Skeletal muscle satellite cell (primary cell): ENCODE data around the gene APCDD1. TPM values are rescaled to one million over a fixed set of nuclear protein-coding genes. Genes with fewer than 3 reads are reported as not detected.

Experiments used
- H3K27me3 ChIP-seq: 2 replicates; pipeline ENCODE4 v1.7.0; 2013; ENCODE audit warnings: low read length; ENCODE audit not compliant: control insufficient read depth, insufficient read depth
- H3K36me3 ChIP-seq: 2 replicates; pipeline ENCODE4 v1.7.0; 2013; ENCODE audit warnings: mild to moderate bottlenecking, control low read depth, low read length; ENCODE audit not compliant: insufficient read depth
- H3K4me1 ChIP-seq: 2 replicates; pipeline ENCODE4 v1.7.0; 2013; ENCODE audit warnings: low read length; ENCODE audit not compliant: control insufficient read depth, insufficient read depth
- H3K4me2 ChIP-seq: 2 replicates; pipeline ENCODE4 v1.7.0; 2013; ENCODE audit warnings: mild to moderate bottlenecking, low read length
- H3K4me3 ChIP-seq: 2 replicates; pipeline ENCODE4 v1.7.0; 2013; ENCODE audit warnings: low read length
- H3K9ac ChIP-seq: 2 replicates; pipeline ENCODE4 v1.7.0; 2013; ENCODE audit warnings: mild to moderate bottlenecking, low read depth, low read length, moderate library complexity
- H3K9me3 ChIP-seq: replicated peaks from 2 replicates; pipeline ENCODE4 v1.7.0; 2013; ENCODE audit warnings: mild to moderate bottlenecking, control low read depth, low read length
- total RNA-seq: library from RNA; depleted of rRNA; stranded (reverse); fragments of >200 nt; gene quantifications from 2 replicates; pipeline ENCODE4 v1.2.3, GENCODE V29; 2012; rRNA removed

The APCDD1 gene
- 0.51 and 1.3 TPM in 2 replicates for total RNA-seq

DNA sequence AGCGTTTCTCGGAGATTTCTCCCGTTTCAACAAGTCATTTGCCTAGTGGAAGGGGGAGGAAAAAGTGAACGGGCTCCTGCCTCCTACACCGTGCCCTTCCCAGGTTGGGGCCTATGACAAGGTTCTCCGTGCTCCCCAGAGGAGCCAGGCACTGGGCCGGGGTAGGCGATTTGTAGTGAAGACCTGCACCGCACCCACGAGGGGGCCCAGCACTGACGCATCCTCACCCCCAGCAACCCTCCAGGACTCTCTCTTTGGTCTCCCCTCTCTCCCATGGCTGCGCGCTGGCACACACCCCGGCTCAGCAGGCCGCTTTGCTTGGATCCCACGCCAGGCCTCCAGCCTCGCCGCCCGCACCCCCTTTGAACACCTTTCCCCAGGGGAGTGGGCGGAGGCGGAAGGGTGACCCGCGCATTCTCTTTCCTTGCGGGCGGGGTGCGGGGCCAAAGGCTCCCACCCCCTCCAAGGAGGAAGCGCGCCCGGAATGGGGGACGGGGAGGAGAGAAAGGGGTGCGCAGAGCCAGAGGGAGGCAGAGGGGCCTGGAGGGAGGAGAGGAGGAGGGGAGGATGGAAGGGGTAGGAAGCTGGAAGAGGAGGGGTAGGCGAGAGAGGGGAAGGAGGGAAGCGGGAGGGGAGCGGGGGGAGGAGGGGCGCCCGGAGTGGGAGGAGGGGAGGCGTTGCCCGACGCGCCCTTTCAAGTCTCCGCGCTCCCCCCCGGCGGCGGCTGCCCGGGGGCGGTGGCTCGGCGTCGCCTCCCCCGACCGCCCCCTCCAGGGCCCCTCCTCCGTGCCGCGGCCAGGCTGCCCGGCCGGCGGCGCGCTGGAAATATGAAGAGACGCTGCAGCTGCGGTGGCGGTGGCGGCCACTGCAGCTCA is at the start of gene APCDD1:
APCDD1 (plus strand) TSS at position 830 of the 875 bp plus-strand sequence. CDS start 347 bp downstream, outside the sequence.
- Histone ChIP-seq H3K4me1 (no peaks in the 10 kb centered on the region), H3K9ac (peak within 1 kb of the TSS; percentile 40), H3K36me3 (no peaks in the 10 kb centered on the region), H3K4me2 (peak within 1 kb of the TSS; percentile 75), H3K9me3 (no peaks in the 10 kb centered on the region), H3K4me3 (peak within 1 kb of the TSS; percentile 68), H3K27me3 (peaks cover 77% of the 10 kb centered on the region)

DNA sequence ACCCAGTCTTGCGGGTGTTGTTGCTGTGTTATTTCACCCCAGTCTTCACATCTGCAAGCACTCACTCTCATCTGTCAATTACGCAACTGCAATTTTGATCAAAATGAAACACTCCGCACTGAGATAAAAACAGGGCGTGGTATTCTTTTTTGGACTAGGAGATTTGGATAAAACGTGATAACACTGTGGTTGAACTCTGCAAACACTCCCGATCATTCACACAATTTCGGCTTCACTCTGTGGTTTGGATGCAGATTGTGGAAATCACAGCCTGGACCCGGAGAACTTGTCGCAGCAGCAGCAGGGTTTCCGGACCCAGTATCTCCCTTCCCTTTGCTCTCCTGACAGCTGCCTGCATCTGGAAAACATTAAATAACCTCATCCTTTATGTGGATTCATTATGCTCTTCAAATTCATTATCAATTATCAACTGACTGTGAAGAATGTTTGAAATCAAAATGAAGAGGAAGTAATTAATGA is 49.4 kb upstream of the APCDD1 start:
- peaks cover 14% of the 10 kb centered on the region for H3K27me3 ChIP-seq
- H3K4me3 ChIP-seq = no peak overlapping the region
- H3K36me3 ChIP-seq = no peaks in the 10 kb centered on the region
- no peak overlapping the region for H3K9ac ChIP-seq
- no peaks in the 10 kb centered on the region for H3K4me1 ChIP-seq
- no peaks in the 10 kb centered on the region for H3K9me3 ChIP-seq
- no peak overlapping the region for H3K4me2 ChIP-seq

DNA sequence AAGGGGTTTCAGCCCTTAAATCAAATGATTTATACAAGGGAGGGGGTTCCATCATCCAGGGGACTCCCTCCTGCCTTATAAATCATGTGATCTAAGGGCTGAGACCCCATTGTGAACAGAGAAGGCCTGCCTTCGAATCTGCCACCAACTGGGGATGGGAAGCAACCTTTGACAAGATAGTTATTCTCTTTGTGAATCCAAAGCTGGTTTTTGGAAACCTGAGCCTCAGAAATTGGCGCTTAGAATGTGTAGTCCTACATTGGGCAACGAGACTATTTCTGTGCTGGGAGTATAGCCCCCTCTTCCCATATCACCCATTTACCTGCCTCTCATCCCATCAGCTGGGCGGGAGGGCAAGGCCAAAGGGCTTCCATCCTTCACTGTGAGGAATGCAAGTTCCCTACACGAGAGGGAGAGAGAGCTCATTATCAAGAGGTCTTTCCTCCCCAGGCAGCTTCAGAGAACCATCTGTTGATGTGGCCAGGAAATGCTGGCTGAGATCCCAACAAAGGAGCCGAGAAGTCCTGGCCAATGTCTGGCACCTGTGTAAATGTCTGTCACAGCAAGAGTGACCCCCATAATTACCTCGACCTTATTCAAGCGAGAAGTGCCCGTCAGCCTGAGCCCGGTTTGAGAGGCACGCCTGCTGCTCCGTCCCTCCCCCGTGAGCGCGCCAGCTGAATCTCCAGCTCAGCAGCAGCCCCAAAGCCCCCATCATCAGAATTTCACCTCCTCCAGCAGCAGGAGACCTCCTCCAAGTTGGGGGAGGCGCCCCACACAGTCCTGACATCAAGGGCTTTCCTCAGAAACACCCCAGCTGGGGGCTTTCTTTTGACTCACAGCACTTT is 48.4 kb upstream of the APCDD1 start:
- H3K9ac ChIP-seq = no peak overlapping the region
- H3K4me2 ChIP-seq = no peak overlapping the region
- no peaks in the 10 kb centered on the region for H3K36me3 ChIP-seq
- no peak overlapping the region for H3K4me3 ChIP-seq
- H3K27me3 ChIP-seq = peaks cover 14% of the 10 kb centered on the region
- H3K9me3 ChIP-seq = no peaks in the 10 kb centered on the region
- H3K4me1 ChIP-seq = no peaks in the 10 kb centered on the region

DNA sequence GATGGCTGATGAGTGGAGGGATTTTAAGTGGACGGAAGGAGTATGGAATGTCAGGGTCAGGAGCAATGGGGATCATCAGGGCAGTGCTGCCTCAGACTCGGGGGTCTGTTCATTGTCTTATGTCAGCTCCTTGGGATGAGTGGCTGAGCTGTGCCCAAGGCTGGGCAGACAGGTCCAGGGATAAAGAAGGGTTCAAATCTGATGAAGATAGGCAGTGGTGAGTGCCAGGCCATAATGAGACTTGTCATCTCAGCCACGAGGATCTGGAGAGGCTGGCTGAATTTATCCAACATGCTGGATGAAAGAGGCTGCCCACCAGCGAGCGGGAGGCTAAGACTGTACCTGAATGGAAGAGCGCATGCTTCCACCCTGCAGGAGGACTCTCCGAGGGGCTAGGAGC is 46.3 kb upstream of the APCDD1 start:
- H3K9me3 ChIP-seq = no peaks in the 10 kb centered on the region
- no peaks in the 10 kb centered on the region for H3K4me1 ChIP-seq
- no peak overlapping the region for H3K4me3 ChIP-seq
- peaks cover 14% of the 10 kb centered on the region for H3K27me3 ChIP-seq
- no peak overlapping the region for H3K9ac ChIP-seq
- H3K4me2 ChIP-seq = no peak overlapping the region
- no peaks in the 10 kb centered on the region for H3K36me3 ChIP-seq

DNA sequence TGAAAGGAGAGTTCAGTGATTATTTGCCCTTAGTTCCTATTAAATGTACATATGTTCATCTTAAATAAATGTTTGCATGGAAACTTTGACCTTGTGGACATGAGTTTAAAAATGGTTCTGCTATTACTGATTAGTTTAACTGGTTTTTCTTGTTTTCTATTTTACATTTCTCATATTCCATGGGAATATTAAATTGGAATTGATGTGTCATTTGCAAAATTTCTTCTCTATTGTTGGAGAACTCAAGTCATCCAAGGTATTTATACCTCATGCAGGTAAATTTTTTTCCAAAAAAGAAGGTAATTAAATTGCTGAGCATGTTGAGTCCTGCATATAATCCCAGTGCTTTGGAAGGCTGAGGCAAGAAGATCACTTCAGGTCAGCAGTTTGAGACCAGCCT is 45.4 kb upstream of the APCDD1 start:
- Histone ChIP-seq H3K27me3 (peaks cover 14% of the 10 kb centered on the region), H3K9ac (no peak overlapping the region), H3K4me1 (no peaks in the 10 kb centered on the region), H3K4me3 (no peak overlapping the region), H3K9me3 (no peaks in the 10 kb centered on the region), H3K4me2 (no peak overlapping the region), H3K36me3 (no peaks in the 10 kb centered on the region)

DNA sequence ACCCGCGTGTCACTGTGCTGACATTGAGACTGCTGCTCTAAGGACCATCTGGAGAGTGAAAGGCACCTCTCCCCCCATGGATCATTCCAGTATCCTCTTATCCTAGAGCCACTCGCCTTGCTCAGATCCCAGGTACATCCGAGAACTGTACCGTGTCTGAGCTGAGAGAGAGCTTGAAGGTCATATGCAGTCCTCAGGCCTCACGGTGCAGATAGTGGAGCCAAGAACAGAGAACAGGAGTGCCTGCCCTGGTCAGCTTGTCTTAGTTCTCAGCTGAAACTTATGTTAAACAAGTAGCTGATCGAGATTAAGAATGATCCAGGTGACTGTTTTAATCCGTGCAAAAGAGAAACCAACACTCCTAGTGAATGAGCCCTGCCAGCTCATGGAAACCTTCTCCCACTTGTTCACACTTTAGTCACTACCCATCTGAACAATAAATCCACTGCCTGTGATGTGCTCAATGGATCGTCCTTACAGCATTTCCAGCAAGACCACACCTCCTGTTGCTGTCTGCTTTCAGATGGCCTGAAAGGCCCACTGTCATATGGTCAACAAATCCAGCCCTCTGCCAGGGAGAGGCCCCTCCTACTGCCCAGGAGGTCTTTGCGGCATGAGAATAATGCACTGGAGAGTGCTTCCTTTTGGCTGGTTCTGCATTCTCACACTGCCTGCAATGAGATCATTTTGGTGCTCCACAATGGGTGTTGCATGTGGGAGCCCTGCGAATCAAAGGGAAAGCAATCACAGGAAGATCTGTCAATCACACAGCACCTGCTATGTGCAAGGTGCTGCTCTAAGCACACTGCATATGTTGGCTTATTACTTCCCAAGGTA is 43.7 kb upstream of the APCDD1 start:
- Histone ChIP-seq H3K4me3 (no peak overlapping the region), H3K9ac (no peak overlapping the region), H3K27me3 (peaks cover 7% of the 10 kb centered on the region)

DNA sequence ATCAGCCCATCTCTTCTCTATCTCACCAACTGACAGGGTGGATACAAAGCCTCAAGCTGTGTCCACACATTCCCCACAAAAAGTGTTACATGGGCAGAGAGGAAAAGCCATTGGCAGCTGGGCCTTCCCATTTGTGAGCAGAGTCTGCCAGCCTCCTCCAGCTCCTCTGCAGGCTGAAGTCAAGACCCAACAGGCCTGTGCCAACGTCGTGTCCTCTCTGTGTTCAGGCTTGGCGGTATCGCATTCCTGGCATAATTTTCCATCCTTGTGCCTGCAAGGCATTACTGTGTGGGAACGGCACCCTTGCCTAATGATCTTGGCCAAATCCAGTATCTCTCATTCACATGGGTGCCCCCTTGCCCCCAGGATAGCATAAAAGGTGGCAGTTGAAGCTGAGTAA is 41.5 kb upstream of the APCDD1 start:
- Histone ChIP-seq H3K9me3 (no peaks in the 10 kb centered on the region), H3K36me3 (no peaks in the 10 kb centered on the region), H3K9ac (no peak overlapping the region), H3K4me2 (no peak overlapping the region), H3K27me3 (peaks cover 4% of the 10 kb centered on the region), H3K4me3 (no peak overlapping the region), H3K4me1 (no peaks in the 10 kb centered on the region)

More for the DNA sequence above, 43.7 kb upstream of the APCDD1 start:
- Histone ChIP-seq H3K36me3 (no peaks in the 10 kb centered on the region), H3K4me1 (no peaks in the 10 kb centered on the region), H3K9me3 (no peaks in the 10 kb centered on the region), H3K4me2 (no peak overlapping the region)

DNA sequence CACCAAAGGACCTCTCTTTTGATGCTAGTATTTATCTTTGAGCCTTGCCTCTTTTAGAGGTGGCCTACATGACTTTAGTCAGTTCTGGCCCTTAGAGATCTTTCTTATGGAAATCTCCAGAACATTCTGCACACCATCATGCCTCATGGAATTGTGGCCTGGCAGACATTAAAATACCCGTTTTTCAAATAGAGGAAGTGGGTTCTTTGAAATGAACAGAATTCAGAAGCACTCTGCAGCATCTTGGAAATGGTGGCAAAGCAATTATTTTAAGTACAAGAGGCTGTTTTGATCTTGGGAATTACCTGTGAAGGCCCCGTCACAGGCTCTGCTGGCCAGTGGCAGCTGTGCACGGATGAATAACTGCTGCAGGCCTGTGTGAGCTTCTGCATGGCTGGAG is 40.7 kb upstream of the APCDD1 start:
- Histone ChIP-seq H3K4me2 (no peak overlapping the region), H3K9me3 (no peaks in the 10 kb centered on the region), H3K4me1 (no peaks in the 10 kb centered on the region), H3K4me3 (no peak overlapping the region), H3K9ac (no peak overlapping the region), H3K27me3 (no peaks in the 10 kb centered on the region), H3K36me3 (no peaks in the 10 kb centered on the region)

DNA sequence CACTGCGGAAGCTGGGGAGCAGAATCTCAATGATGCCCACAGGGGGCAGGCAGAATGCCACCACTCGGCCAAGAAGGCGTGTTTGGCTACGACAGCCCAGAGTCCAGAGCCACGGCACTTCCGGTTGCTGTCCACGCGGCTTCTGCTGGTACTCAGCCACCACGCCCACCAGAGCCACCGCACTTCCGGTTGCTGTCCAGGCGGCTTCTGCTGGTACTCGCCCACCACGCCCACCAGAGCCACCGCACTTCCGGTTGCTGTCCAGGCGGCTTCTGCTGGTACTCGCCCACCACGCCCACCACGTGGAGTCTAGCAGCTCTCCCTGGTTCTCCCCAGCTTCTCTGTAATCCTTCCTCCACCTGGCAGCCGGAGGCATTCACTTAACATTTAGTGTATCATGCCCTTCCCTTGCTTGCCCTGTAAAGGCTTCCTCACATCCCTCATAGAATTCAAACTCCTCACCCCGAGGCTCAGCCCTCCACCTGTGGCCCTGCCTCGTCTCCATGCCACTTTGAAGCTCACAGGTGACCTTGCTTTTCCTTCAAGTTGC is 40.1 kb upstream of the APCDD1 start:
- Histone ChIP-seq H3K4me1 (no peaks in the 10 kb centered on the region), H3K36me3 (no peaks in the 10 kb centered on the region), H3K9me3 (no peaks in the 10 kb centered on the region), H3K4me3 (no peak overlapping the region), H3K4me2 (no peak overlapping the region), H3K9ac (no peak overlapping the region), H3K27me3 (no peaks in the 10 kb centered on the region)

DNA sequence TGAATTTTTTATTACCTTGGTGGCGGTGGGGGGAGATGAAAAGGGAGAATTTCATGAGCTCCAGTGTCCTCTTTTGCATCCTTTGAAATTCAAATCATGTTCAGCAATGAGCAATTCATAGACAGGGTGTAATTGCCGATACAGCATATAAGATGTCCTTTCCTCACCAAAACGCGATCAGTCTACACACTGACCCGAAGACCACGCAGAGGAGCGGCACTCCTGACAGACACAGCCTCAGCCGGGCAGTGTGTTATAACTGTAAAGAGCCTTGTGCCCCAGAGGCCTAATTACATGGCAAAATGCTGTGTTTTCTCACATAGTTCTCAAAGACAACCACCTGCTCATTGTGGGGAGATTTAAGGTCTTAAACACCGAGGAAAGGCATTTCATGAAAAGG is 38.4 kb upstream of the APCDD1 start:
- H3K4me3 ChIP-seq = no peak overlapping the region
- no peaks in the 10 kb centered on the region for H3K36me3 ChIP-seq
- H3K9me3 ChIP-seq = no peaks in the 10 kb centered on the region
- H3K4me1 ChIP-seq = peaks cover under 1% of the 10 kb centered on the region
- no peak overlapping the region for H3K9ac ChIP-seq
- H3K4me2 ChIP-seq = no peak overlapping the region
- H3K27me3 ChIP-seq = no peaks in the 10 kb centered on the region
